Caki2 (cell line): Measurements from ENCODE around the gene UAP1L1. TPM values are rescaled to one million over a fixed set of nuclear protein-coding genes. Genes with fewer than 3 reads are reported as not detected.
A peak's percentile ranks its signal among the peaks of the same experiment; 100 is the strongest.

ENCODE experiments used
- DNase-seq: peaks from one replicate; pipeline ENCODE4 v3.0.0-alpha.2; 2015; ENCODE audit warnings: low read depth
- in situ Hi-C: cut with HindIII; loops from 2 replicates; pipeline ENCODE4 v1.10.0; 2016; ENCODE audit warnings: low sequenced_read_pairs, low pct_unique_long_range_greater_than_20kb, mixed read lengths
- total RNA-seq: library from RNA; depleted of rRNA; stranded (reverse); fragments of >200 nt; shearing (Covaris generic); gene quantifications from 2 replicates; pipeline ENCODE4 v1.2.3, GENCODE V29; 2014; ENCODE audit warnings: low replicate concordance

Gene UAP1L1
- total RNA-seq, 1 experiment from 2014 or later: 2.1 TPM

- no peak for DNase-seq
- in situ Hi-C loops: no loop called here
Measured at GRCh38 chr9:137107312-137107921, 30.1 kb downstream of the UAP1L1 start.

DNA sequence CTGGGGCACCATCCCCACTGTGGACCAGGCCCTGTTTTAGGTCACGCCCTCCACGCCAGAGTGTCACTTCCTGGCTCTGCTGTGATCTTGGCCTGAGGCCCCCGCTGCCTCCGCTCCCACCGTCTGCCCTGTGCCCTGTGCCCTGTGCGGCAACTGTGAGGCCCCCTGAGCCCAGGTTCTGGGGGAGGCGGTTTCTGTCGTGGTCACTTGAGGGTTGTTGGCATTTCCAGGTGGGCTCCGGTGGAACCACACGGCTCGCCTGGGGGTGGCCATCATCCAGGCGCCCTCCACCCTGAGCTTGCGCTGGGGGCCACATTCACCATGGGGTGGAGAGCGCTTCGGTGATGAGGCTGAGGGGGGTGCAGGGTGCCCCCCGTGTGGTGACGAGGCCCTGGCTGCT is 30.7 kb downstream of the UAP1L1 start:
- in situ Hi-C loops: no loop called here
- no peak for DNase-seq

GRCh38 chr9:137108608-137109249 is 31.4 kb downstream of the UAP1L1 start:
- DNase-seq: no peak
- in situ Hi-C loops: no loop called here

- in situ Hi-C loops: no loop called here
- DNase-seq: no peak
Measured at GRCh38 chr9:137109250-137110146, 32.2 kb downstream of the UAP1L1 start.

DNA sequence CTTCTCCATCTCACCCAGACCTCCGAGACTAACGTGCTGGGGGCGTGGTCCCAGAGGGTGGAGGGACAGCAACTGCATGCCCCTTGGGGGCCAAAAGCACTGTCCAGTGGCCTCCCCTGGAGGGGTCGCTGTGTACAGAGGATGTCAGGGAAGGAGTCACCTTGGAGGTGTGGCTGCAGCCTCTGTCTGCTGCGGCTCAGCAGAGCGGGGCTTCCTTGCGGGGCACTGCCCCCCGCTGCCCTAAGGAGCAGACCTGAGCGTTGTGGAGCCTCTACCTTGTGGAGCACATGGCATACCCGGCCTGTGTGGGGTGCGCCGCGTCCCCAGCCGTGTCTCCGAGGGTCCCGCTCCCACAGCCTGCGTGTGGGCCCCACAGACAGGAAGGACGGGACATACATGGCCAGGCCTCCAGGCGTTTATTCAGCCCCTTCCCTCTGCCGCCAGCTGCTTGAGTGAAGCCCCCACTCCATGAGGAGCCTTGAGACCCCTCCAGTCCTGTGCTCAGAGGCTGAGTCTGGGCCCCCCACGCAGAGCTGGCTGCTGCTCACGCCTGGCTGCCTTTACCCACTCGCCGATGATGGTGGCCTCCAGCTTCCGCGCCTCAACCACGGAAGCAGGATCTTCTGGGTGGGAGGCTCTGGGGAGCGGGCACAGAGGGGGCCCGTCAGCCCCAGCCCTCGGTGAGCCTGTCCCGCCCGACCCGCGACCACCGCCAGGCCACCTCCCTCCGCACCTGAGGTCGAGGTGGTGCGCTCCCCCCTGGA is 33.0 kb downstream of the UAP1L1 start:
- in situ Hi-C loops: no loop called here
- DNase-seq: no peak

- in situ Hi-C loops: no loop called here
Measured at GRCh38 chr9:137110911-137111787, 33.8 kb downstream of the UAP1L1 start.

DNA sequence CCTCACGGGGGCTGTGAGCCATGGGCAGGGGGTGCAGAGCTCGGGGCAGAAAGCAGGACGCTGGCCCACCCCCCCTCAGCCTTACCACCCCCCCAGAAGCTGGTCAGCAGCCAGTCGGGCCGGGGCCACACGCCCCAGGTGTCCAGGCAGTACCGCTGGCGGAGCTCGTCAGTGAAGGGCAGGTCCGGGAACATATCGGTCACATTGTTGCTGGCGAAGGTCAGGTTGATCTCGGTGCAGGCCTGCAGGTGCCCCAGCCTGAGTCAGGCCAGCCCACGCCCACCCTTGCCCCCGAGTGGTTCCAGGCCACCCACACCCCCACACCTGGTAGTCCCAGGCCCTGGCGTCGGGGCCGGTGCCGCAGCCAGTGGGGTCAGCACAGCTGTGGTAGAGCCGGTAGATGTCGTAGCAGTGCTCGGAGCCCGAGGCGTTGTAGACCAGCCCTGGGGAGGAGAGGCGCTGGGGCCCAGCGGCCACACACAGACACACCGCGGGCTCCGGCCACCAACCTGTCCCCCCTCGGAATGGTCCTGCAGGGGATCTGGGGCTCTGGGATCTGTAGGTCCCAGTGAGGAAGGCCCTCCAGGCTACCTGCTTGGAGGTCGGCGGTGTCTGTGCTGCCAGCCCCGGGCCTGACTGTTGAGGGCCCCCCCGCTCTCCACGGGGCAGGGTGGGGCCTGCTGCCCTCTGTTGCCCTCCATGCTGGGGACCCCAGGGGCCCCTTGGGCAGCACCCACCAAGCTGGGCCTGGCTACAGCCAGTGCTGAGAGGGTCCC is 34.7 kb downstream of the UAP1L1 start:
- in situ Hi-C loops: no loop called here

More at GRCh38 chr9:137110911-137111787, 33.8 kb downstream of the UAP1L1 start:
- no peak for DNase-seq

GRCh38 chr9:137112564-137113384 is 35.5 kb downstream of the UAP1L1 start:
- DNase-seq: no peak
- in situ Hi-C loops: no loop called here

More for the DNA sequence above, 34.7 kb downstream of the UAP1L1 start:
- no peak for DNase-seq

DNA sequence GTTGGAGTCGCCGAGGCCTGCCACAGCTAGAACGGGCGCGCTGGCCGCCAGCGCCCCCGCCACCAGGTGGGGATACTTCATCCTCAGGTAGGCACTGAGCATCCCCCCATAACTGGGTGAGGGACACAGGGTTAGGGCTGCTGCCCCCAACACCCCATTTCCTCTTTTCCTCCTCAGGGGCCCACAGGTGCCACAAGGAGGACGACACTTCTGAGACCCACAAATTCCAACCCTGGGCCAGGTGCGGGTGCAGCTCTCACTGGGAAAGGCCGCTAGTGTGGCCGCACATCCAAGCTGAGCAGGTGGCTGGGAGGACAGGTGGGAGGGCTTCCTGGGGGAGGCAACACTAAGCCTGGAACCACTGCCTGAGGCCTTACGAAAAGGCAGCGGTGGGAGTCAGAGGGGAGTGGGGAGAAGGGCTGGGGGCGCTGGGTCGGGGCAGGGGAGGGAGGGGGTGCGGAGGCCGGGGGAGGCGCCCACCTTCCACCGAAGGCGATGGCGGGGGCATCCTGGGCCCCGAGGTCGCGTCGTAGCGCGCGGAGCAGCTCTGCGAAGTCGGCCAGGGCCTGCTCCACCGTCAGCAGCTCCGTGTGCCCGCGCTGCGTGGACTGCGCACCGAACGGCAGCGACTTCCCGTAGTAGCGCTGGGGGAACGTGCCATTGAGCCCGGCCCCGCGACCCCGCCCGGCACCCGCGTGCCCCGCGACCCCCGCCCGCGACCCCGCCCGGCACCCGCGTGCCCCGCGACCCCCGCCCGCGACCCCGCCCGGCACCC is 36.3 kb downstream of the UAP1L1 start:
- no peak for DNase-seq
- in situ Hi-C loops: no loop called here

DNA sequence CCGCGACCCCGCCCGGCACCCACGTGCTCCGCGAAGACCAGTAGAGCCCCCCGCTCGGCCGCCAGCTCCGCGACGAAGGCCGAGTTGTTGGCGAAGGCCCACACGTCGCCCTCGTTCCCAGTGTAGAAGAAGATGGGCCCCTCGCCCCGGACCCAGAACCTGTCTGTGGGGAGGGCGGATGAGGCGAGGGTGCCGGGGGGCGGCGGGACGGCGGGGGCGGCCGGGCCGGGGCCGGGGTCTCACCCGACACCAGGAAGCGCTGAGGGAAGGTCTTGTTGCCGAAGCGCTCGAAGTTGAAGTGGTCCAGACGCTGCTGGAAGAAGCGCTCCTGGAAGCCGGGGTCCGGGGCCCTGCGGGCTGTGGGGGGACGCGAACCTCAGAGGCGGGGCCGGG is 36.9 kb downstream of the UAP1L1 start:
- in situ Hi-C loops: no loop called here
- no peak for DNase-seq

DNA sequence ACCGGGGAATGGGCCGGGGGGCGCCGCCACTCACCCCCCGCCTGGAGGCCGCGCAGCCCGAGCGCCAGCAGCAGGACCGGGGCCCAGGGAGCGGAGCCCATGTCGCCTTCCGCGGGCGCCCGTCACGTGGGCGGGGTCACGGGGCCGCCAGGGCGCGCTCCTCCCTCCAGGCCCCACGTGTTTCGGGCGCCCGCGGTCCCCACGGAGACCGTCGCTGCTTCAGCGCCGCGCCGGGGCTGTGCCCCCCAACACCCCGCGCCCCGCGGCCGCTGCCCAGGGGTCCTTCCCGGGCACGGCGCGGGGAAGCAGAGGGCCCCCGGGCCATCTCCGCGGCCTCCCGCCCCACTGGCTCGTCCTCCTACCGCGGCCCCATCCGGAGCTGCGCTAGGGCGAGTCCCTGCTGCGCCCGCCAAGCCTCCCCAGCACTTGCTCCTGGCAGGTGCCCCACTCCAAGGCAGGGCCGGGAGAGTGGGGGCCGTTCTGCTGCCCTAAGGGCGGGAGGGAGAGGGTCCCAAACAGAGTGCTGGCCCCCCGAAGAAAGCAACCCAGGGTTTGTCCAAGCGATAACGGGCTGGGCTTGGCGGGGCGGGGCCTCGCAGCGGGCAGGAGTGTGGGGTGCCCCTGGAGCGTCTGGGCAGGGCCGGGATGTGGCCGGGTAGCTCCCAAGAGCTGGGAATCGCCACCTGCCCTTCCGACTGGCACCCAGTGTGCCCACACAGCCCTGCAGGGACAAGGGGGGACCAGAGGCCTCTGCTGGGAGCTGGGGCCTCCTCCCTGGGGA is 37.5 kb downstream of the UAP1L1 start, which contains the start of gene DPP7:
Gene DPP7, minus strand, starts transcription at position 121 of the 781 bp plus-strand sequence. Its CDS starts 20 bp downstream, at position 101.
- DNase-seq: peak; percentile 52
- in situ Hi-C loops: no loop called here

GRCh38 chr9:137115394-137116026 is 38.2 kb downstream of the UAP1L1 start:
- DNase-seq: no peak
- in situ Hi-C loops: no loop called here

DNA sequence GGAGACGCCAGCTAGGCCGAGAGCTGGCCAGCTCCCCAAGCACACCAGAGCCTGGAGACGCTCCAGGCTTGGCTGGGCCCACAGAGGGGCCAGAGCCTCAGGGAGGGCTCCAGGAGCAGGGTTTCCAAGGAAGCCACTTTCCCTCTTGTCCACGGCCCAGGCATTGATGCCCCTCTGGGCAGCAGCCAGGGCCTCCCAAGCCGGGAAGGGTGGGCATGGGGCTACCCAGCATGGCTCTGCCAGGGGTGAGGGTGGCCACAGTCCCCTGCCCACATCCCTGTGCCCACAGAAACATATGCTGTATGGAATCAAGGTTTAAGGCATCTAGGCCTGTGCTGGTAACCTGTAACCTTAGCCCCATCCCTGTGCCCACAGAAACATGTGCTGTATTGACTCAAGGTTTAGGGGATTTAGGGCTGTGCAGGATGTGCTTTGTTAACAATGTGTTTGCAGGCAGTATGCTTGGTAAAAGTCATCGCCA is 38.8 kb downstream of the UAP1L1 start:
- DNase-seq: no peak
- in situ Hi-C loops: no loop called here

DNA sequence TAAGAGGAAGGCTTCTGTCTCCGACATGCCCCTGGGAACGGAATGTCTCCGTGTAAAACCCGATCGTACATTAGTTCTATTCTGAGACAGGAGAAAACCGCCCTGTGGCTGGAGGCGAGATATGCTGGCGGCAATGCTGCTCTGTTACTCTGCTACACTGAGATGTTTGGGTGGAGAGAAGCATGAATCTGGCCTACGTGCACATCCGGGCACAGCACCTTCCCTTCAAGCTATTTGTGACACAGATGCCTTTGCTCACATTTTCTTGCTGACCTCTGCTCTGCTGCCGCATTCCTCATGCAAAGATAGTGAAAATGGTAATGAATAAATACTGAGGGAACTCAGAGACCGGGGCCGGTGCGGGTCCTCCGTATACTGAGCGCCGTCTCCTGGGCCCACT is 39.4 kb downstream of the UAP1L1 start:
- no peak for DNase-seq
- in situ Hi-C loops: no loop called here
